Testis (tissue), 3 donors: ENCODE results near the gene TP53AIP1. TPM values are rescaled to one million over a fixed set of nuclear protein-coding genes. Genes with fewer than 3 reads are reported as not detected.
A peak's percentile ranks its signal among the peaks of the same experiment; 100 is the strongest.

Experiments
- DNase-seq: peaks from one replicate; pipeline ENCODE4 v3.0.0-alpha.2; 2019
- H3K27ac ChIP-seq, 2 donors: fragments of 200-600 bp; sonication (generic); one replicate each; pipeline ENCODE4 v1.5.1; 2019
- H3K27me3 ChIP-seq: fragments of 200-600 bp; sonication (generic); one replicate; pipeline ENCODE4 v1.5.1; 2019
- H3K36me3 ChIP-seq: fragments of 200-600 bp; sonication (generic); one replicate; pipeline ENCODE4 v1.5.1; 2017; ENCODE audit warnings: low read depth; ENCODE audit errors: missing control alignments
- H3K4me1 ChIP-seq: fragments of 200-600 bp; sonication (generic); one replicate; pipeline ENCODE4 v1.5.1; 2019
- H3K4me3 ChIP-seq, 2 donors: fragments of 200-600 bp; sonication (generic); one replicate each; pipeline ENCODE4 v1.5.1; 2017 to 2019
- H3K9me3 ChIP-seq: fragments of 200-600 bp; sonication (generic); one replicate; pipeline ENCODE4 v1.5.1; 2017
- CTCF ChIP-seq, 3 experiments: fragments of 450-650 bp in 2 of 3; fragments of 200-600 bp in 1 of 3; sonication (generic) in 1 of 3; IDR thresholded peaks; one replicate each; pipeline ENCODE4 v1.5.1; 2016 to 2019; ENCODE audit warnings: antibody characterized with exemption in 3 of 3, mild to moderate bottlenecking in 2 of 3, moderate library complexity in 1 of 3
- POLR2A ChIP-seq: fragments of 450-650 bp; IDR thresholded peaks from one replicate; pipeline ENCODE4 v1.6.1; 2017; ENCODE audit warnings: antibody characterized with exemption, mild to moderate bottlenecking, moderate library complexity
- WGBS, 2 donors: methylation state at CpG; one replicate each; pipeline ENCODE4 v1.1.5; 2018; 5-methylcytosine and 5-hydroxymethylcytosine counted together
- intact Hi-C: fragments of 100-400 bp; cut with DNase I; formaldehyde crosslinking; loops from one replicate; pipeline ENCODE4 v1.15.1; 2023; ENCODE audit warnings: low total_unique reads
- polyA plus RNA-seq: library from polyadenylated mRNA; stranded (reverse); fragments of 350-450 nt; fragmentation: Illumina TruSeq; extraction: RNeasy Lipid Tissue Mini Kit (QIAGEN cat#74804); gene quantifications from one replicate; pipeline ENCODE4 v1.2.3, GENCODE V29; 2014; ENCODE audit warnings: low read depth, low replicate concordance; ENCODE audit not compliant: insufficient read depth
- total RNA-seq, 2 donors: library from RNA; depleted of rRNA; stranded (reverse); fragments of >200 nt; gene quantifications; one replicate each; pipeline ENCODE4 v1.2.3, GENCODE V29; 2016

TP53AIP1 gene
- total and polyA plus RNA-seq, 3 donors from 2014 or later, result 0.94 to 1.8 (median 1.1) TPM

- Histone ChIP-seq H3K9me3 (no peaks in the 10 kb centered on the region), H3K27ac (no peak overlapping the region), H3K4me1 (peaks cover 29% of the 10 kb centered on the region), H3K27me3 (no peaks in the 10 kb centered on the region), H3K4me3 (peak overlapping the region in 1 of 2 donors; percentile 62), H3K36me3 (no peaks in the 10 kb centered on the region)
- TF ChIP-seq CTCF (IDR thresholded peaks at IDR 0.05) (no peak), POLR2A (no peak)
- intact Hi-C loops, result no loop called here
- peak; percentile 33 for DNase-seq
- WGBS, 2 donors, result 43 to 53% methylated on average over 6 of the region's 6 CpGs
Observed at GRCh38 chr11:128891913-128892398, 50.7 kb downstream of the TP53AIP1 start.

GRCh38 chr11:128890543-128891368 is 51.9 kb downstream of the TP53AIP1 start, which contains the start of gene KCNJ5:
TSS of gene KCNJ5 (plus strand) at chr11:128891356. CDS start at chr11:128911274, 19,918 bp downstream.
- TF ChIP-seq POLR2A, result no peak
- no peak for TF ChIP-seq CTCF (IDR thresholded peaks at IDR 0.05)
- Histone ChIP-seq H3K27ac (no peak within 1 kb of the TSS), H3K4me1 (peaks cover 29% of the 10 kb centered on the region), H3K4me3 (peak within 1 kb of the TSS; percentile 37 to 62), H3K36me3 (no peaks in the 10 kb centered on the region), H3K27me3 (no peaks in the 10 kb centered on the region), H3K9me3 (no peaks in the 10 kb centered on the region)
- intact Hi-C loops, result no loop called here
- 1% methylated on average over 31 to 71 of the region's 85 CpGs for WGBS, 2 donors
- DNase-seq, result peak; percentile 27

GRCh38 chr11:128890216-128890542 is 52.5 kb downstream of the TP53AIP1 start:
- Histone ChIP-seq H3K27ac (no peak overlapping the region), H3K9me3 (no peaks in the 10 kb centered on the region), H3K4me3 (peak overlapping the region in 1 of 2 donors; percentile 62), H3K4me1 (peaks cover 25% of the 10 kb centered on the region), H3K27me3 (no peaks in the 10 kb centered on the region), H3K36me3 (no peaks in the 10 kb centered on the region)
- no peak for TF ChIP-seq CTCF (IDR thresholded peaks at IDR 0.05)
- no peak for TF ChIP-seq POLR2A
- no peak for DNase-seq
- WGBS, 2 donors, result 32 to 59% methylated on average over 3 to 9 of the region's 9 CpGs
- intact Hi-C loops, result no loop called here

GRCh38 chr11:128889657-128890213 is 52.9 kb downstream of the TP53AIP1 start:
- WGBS, 2 donors, result 60 to 80% methylated on average over 8 of the region's 8 CpGs
- DNase-seq, result no peak
- Histone ChIP-seq H3K4me1 (peaks cover 20% of the 10 kb centered on the region), H3K27ac (no peak overlapping the region), H3K27me3 (no peaks in the 10 kb centered on the region), H3K4me3 (no peak overlapping the region), H3K9me3 (no peaks in the 10 kb centered on the region), H3K36me3 (no peaks in the 10 kb centered on the region)
- TF ChIP-seq CTCF (IDR thresholded peaks at IDR 0.05) (no peak), POLR2A (no peak)
- intact Hi-C loops, result no loop called here
